PC-9 (cell line): ENCODE results near the gene ACTR1B.

Experiments used
- EZH2 ChIP-seq: fragments of 200-600 bp; sonication (generic); IDR thresholded peaks from 2 replicates; pipeline ENCODE4 v1.8.0; 2017; ENCODE audit warnings: antibody characterized with exemption, low read depth
- TF ChIP-seq, protein P1 (sequence below): fragments of 200-600 bp; sonication (generic); conservative IDR thresholded peaks from 2 replicates; pipeline ENCODE4 v1.6.1; 2017; ENCODE audit warnings: mixed run types, antibody characterized with exemption, mild to moderate bottlenecking, moderate library complexity

DNA sequence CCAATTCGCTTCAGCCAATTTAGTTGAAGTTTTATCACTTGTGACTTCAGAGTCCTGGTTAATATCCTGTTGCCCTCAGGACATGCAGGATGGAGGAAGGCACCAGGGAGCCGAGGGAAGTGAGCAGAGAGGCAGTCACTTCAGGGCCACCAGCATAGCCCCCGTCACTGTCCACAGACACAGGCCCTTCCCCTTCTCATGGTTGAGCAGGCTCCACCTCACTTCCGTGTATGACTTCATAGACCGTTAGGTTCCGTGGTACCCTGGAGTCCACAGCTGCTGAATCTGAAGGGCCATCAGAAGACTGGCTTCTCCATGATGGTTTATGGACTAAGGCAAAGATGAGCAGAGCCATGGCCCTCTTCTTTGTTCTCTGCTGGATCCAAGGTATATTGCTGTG, 5.6 kb upstream of the ACTR1B start, which contains the start of gene C2orf92:
- TF ChIP-seq, protein P1, sequence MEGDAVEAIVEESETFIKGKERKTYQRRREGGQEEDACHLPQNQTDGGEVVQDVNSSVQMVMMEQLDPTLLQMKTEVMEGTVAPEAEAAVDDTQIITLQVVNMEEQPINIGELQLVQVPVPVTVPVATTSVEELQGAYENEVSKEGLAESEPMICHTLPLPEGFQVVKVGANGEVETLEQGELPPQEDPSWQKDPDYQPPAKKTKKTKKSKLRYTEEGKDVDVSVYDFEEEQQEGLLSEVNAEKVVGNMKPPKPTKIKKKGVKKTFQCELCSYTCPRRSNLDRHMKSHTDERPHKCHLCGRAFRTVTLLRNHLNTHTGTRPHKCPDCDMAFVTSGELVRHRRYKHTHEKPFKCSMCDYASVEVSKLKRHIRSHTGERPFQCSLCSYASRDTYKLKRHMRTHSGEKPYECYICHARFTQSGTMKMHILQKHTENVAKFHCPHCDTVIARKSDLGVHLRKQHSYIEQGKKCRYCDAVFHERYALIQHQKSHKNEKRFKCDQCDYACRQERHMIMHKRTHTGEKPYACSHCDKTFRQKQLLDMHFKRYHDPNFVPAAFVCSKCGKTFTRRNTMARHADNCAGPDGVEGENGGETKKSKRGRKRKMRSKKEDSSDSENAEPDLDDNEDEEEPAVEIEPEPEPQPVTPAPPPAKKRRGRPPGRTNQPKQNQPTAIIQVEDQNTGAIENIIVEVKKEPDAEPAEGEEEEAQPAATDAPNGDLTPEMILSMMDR: no peak
- TF ChIP-seq EZH2: no peak
